Germinal center (tissue), 1 donor: ENCODE data around the gene RAB22A.
"Not testable (repeated sequence)": the region's sequence is repeated elsewhere in the genome, so short reads cannot be mapped to it uniquely, and the experiment has no call there.

Source experiments
- DNase-seq: peaks from one replicate; pipeline ENCODE4 v3.0.0; 2012; ENCODE audit warnings: mixed read lengths, low spot score

RAB22A gene

DNA sequence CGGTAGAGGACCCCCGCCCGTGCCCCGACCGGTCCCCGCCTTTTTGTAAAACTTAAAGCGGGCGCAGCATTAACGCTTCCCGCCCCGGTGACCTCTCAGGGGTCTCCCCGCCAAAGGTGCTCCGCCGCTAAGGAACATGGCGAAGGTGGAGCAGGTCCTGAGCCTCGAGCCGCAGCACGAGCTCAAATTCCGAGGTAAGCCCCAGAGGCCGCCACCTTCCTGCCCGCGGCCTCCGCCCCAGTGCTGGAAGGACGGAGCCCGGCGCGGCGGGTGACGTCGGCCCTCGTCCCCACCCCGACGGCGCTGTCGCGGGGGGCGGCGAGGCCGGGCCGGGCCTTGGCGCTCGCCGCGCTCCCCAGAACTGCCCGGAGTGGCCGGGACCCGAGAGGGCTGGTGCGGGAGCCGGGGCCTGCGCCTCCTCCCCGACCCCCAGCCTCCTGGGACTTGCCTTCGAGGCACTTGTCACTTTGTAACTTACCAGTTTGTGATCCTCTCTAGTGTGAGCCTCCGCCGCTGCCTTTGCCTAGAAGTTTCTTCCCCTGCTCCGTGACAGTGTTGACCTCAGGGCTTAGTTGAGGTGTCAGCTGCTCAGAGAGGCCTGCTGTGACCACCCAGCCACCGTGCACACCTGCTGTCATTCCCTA is 79.9 kb downstream of the RAB22A start:
- peak; percentile 29 for DNase-seq

DNA sequence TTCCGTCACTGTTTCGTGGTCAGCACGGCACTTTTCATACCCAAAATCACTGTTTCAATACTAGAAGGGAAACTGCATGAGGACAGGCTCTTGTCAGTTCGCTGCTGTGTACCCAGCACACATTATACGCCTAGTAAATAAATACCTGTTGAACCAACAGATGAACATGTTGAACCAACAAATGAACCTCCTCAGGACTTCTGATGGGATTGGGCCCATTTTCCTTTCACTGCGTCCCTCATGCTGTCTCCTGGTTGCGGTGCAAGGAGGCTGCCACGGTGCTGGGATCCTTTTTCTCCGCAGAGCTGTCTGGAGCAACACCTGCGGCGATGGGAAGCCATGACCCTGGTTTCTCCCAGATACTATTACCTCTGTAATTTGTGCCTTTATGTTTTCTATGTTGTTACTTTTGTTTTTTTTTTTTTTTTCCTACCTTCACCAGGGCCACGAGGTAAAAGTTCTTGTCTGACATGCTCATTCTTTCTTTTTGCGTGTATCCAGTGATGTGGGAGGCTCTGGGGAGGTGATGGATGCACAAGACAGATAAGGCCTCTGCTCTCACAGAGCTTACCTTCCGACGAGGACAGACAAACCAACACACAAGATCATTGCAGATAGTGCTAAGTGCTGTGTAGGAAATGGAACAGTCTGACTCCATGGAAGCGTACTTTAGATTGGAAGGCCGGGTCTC is 80.6 kb downstream of the RAB22A start:
- DNase-seq, result no peak

DNA sequence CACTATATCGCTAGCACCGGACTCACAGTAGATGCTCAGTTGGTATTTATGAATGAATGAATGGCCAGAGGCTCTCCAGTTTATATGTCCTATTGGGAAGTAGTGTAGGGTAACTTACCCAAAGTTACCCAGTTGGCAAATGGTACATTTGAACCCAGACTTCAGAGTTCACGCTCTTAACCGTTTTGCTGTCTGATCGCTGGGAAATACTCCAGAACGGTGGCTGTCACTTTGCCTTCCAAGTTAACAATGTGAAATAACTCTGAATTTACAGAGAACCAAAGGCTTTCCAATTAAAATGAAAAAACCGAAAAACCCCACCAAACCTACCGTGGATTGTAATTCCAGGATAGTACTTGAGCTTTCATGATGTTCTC is 81.1 kb downstream of the RAB22A start:
- DNase-seq, result no peak

DNA sequence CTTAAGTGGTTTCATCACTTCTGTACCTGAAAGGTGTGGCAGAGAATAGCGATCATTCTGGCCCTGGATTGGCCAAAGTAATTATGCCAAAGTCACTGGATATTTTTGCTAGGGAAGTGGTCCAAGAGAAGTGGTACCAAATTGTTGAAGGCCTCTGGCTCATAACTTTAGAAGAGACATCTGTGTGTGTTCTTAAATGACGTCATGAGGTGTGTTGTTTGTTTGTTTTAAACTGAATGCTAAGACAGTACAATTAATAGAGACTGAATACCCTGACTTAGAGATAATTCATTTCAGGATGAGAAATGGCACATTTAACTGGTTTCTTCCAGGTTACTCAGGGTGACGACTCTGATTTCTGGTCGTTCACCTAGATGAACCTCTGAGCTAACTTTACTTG is 82.8 kb downstream of the RAB22A start:
- no peak for DNase-seq

DNA sequence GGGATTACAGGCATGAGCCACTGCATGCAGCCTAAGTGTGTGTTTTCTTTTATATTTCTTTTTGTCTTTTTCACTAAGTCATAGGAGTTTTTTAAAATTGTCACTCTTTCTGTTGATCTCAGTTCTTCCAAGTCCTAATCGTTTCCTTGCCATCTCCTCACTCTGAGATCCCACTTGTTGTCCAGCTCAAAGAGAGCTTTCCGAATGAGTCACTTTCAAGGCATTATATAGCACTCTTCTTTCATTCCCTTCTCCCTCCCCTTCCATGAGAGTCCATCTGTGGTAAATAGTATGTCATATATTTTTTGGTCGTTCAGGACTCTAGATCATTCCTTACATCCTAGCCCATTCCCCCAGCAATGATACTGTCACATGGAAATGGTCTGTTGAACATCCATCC is 83.8 kb downstream of the RAB22A start:
- DNase-seq, result no peak

DNA sequence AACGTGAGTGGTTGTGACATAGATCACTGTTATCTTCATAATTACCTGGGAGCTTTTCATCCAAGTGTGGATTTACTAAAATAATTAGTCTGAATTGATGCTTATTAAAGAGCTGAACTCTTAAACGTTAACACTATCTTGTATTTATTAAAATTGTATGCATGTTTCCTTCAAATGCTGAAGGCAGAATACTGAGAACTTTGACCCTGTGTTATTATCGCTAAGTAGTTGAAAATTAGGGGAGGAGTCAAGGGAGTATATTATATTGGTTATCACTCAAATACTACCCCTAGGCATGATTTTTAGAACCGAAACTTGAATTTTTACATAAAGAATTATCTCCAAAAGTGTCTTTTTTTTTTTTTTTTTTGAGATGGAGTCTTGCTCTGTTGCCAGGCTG is 85.3 kb downstream of the RAB22A start:
- no peak for DNase-seq

DNA sequence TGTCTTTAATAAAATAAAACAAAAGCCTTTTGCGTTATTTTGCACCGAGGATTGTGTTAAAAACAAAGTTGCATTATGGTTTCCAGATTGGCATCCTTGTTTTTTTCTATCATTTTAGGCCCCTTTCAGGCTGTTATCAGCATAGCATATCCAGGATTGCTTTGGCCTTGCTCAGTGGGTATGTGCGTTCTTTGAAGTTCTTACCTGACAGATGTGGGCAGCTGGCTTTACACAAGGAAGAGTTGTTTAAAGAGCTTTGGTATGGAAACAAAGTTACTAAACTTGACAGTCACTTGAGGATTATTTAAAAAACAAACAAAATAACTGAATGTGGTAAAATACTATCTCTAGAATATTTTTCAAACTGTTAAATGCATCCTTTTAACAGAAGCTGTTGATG is 86.1 kb downstream of the RAB22A start:
- no peak for DNase-seq

DNA sequence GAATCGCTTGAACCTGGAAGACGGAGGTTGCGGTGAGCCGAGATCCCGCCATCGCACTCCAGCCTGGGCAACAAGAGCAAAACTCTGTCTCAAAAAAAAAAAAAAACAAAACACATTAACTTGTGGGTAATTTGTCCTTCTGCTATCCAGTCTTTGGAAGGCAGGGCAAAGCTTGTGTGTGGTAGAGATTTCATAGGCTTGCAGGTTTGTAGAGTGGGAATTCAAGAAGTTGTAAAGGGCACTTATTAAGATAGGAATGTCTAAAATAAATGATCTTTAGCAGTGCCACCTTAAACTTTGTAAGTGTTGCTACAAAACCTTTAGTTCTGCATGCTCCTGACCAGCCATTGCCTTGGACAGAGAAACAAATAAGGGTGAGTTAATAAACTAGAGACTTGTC is 87.9 kb downstream of the RAB22A start:
- DNase-seq, result no peak

DNA sequence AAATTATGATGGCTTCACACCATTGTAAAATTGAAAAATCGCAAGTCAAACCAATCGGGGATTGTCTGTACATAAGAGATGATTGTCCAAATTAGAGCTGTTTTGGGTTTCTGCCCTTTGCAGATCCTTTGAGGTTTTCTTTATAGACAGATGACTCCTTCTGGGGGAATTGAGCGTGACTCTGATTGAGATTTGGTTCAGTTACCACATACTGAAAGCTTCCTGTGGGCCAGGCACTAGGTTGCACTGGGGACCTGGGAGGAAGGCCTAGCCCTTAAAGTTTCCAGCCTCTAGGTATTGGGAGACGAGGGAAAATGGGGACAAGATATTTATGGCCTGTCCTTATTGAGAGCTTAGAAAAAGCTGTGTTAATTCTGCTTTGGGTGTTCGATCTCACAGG is 88.7 kb downstream of the RAB22A start:
- no peak for DNase-seq

DNA sequence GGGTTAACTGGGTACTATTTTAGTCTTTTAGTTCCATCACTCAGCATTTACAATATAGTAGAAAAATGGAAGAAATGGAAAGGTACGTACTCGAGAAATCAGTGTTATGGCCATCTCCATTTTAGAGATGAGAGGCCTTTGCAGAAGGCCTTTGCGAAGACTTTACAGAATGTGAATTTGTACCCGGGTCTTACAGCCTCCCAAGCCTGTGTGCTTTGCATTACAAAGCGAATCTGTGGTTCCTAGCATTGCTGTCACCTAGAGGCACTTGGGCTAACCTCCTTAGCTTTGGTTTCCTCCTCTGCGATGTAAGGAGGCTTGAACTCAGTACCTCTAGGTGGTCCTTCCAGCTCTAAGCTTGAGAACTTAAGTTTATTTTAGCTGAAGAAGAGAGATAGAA is 90.4 kb downstream of the RAB22A start:
- no peak for DNase-seq

DNA sequence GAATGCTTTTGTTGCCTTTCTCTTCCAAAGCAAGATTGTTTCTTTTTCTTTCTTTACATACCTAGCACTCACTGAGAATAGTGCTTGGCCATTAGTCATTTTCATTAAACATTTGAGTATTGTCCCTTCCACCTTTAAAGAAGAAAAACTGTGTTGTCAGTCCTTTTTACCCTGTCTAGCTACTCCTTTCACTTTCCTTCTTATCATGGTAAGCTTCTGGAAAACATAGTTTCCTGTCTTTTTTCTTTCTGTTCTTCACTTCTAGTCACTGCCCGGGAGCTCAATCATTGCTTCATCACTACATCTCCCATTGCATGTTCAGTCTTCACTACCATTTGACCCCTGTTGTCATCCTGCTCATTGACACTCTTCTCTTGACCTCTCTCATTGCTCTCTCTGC is 91.6 kb downstream of the RAB22A start:
- no peak for DNase-seq

DNA sequence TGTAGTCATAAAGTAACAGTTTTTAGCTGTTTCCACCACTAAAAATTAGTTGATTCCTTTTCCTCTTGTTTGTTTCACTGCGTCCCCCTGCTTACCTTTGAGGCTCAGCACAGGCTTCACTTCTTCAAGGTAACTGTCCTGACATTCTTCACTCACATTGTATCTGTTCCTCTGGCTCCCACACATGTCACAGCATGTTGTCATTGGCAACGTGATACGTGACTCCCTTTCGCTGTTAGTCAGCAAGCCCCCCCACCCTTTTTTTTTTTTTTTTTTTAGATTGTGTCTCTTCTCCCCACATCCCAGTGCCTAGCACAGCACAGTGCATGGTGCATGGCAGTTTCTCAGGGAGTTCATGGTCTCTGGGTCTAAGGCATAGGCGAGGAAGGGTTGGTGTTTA is 92.8 kb downstream of the RAB22A start:
- no peak for DNase-seq

DNA sequence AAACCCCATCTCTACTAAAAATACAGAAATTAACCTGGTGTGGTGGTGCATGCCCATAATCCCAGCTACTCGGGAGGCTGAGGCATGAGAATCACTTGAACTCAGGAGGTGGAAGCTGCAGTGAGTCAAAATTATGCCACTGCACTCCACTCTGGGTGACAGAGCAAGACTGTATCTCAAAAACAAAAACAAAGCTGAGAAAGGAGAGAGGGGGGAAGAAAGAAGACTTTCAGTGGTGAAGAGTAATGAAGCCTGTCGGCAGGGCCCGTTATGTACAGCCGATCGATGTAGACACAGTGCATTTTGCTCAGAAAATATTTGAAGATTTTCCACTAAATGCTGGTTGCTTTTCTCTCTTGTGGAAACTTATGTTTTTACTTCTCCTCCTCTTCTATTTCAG is 93.3 kb downstream of the RAB22A start:
- DNase-seq, result no peak

DNA sequence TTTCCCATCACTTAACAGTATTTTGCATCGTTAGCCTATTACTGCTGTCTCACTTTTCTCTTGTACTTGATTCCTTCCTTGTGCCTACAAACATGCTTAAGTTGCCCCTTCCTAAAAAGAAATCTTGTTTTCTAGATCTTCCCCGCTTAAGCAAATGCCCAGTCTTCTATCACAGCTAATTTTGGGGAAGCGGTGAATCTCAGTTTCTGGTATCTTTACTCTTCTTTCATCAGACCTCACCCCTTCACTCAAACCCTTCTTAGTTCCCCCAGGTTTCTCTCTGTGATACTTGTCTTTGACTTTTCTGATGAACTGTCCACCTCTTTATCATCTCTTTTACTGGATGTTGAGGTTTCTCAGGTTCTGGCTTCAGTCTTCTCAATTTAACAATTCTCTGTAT is 93.8 kb downstream of the RAB22A start:
- no peak for DNase-seq

DNA sequence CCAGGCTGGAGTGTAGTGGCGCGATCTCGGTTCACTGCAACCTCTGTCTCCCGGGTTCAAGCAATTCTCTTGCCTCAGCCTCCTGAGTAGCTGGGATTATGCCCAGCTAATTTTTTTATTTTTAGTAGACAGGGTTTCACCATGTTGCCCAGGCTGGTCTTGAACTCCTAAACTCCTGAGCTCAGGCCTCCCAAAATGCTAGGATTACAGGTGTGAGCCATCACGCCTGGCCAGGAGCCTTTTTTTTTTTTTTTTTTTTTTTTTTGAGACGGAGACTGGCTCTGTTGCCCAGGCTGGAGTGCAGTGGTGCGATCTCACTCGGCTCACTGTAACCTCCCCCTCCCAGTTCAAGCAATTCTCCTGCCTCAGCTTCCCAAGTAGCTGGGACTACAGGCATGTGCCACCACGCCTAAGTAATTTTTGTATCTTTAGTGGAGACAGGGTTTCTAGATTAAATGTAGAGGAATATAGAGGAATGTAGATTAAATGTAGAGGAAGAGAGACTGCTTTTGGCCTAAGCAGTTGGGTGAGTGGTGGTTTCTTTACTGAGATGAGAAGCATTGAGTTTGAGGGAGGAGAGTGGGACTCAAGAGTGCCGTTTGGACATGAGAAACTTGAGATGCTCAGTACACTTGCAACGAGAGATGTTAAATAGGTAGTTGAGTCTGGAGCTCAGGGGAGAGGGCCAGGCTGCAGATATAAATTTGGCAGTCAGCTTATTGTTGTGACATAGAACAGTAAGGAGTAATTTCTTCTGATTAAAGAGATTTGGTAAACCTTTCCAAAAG is 96.2 kb downstream of the RAB22A start:
- no peak for DNase-seq

DNA sequence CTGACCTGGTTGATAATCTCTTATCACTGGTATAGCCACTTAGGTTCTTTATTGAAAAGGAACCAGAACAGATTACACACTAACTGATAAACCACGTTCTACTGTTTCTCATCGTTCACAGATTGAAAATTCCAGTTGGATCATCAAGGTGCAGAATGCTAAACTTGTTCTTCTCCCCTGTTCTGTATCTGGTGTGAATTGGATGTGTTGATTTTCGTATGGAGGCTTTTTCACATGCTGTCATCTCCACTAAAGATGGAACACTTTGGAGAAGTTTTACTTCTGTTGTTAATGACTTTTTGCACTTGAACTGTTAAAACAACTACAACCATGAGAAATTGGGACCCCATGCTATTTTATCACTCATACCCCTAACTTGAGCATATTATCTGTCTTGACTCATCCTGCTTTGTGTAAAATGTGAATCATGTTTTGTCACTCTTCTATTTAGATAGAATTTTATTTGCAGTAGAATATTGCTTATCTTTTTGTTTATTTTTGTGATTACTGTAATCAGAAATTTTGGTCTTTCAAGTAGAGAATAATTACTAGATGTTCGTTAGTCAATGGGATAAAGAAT is 97.0 kb downstream of the RAB22A start:
- DNase-seq, result no peak

DNA sequence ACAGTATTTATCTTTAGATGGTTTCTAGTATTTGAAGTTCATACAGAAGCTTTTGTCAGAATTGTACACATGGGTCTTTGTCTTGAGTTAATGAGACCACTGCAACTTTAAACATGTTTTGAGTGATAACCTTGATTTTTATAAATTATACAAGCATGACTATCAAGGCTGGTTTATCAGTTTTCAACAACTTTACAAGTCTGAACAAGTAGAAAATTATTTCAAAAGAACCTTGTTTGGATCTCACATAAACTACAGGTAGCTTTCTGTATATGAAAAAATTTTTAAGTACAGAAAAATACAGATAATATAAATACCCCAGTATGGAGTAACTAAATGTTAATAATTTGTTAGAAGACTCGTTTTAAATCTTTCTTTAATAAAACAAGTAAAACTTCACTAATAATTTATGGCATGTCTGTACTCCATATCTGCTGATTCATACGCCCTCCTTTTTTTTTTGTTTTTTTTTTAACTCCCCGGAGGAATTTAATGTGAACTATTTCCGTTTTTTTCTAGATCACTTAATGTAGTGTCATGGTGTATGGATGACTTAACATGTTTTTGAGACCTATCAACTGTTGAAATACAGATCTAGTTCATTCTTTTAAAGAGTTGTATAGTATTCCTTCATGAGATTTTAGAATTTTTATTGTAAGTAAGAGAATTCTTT is 97.8 kb downstream of the RAB22A start:
- no peak for DNase-seq

DNA sequence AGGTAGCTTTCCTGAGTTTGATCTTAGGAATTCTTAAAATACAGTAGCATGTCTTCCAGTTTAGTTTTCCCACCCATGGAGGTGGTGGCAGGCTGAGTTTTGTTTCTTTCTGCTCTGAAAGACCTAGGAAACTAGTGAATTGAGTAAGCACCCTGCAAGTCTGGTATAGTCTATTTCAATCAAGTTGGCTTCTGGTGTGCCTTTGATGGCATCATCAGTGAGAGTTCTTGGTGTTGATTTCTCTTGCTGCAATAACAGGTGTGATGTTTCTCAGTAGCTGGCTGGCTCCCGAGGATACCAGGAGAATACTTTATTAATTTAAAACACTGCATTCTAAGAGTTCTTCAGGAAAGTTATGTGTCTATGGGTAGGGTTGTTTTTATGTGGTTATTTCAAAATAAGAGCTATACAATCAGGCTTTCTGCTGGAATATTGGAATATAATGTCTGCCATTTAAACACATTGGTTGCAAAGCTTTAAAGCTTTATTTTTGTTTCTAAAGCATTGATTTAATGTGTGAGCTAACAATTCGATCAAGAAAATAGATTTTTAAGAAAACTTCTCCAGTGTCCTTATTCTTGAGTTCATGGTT is 98.5 kb downstream of the RAB22A start:
- DNase-seq, result no peak

DNA sequence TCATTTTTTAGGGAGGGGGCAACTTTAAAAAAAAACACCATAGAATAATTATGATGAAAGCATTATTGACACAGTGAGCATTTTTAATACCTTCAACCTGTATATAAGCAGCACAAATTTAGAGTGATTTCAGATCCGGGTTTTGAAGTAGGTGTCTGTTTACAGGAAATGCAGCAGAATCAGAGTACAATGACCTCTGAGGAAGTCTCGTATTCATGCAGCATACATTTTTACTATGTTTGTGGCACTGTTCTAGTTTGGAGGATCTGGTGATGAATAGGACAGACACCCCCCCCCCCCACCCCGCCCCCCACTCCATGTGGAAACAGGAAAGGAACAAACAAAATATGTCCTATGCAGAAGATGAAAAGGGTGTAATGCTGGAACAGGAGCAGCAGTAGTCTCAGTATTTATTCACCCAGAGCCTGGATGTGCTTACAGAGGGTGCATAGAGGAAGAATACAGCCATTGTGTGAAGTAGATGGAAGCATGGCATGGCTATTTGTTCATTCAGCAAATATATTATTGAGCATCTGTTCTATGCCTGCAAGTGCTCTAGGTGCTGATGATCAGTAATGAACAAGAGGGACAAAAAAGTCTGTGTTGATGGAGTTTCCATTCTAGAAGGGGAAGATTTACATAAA is 99.2 kb downstream of the RAB22A start:
- no peak for DNase-seq

DNA sequence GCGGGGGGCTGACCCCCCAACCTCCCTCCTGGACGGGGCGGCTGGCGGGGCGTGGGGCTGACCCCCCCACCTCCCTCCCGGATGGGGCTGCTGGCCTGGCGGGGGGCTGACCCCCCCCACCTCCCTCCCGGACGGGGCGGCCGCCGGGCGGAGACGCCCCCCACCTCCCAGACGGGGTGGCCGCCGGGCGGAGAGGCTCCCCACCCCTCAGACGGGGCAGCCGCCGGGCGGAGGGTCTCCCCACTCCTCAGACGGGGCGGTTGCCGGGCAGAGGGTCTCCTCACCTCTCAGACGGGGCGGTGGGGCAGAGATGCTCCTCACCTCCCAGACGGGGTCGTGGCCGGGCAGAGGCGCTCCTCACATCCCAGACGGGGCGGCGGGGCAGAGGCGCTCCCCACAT is 104.7 kb downstream of the RAB22A start:
- not testable (repeated sequence) for DNase-seq

DNA sequence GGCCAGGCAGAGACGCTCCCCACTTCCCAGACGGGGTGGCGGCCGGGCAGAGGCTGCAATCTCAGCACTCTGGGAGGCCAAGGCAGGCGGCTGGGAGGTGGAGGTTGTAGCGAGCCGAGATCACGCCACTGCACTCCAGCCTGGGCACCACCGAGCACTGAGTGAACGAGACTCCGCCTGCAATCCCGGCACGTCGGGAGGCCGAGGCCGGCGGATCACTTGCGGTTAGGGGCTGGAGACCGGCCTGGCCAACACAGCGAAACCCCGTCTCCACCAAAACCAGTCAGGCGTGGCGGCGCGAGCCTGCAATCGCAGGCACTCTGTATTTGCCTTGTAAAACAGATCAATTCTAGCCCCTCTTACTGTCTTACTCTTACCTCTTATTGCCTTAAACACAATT is 105.3 kb downstream of the RAB22A start:
- DNase-seq, result not testable (repeated sequence)

DNA sequence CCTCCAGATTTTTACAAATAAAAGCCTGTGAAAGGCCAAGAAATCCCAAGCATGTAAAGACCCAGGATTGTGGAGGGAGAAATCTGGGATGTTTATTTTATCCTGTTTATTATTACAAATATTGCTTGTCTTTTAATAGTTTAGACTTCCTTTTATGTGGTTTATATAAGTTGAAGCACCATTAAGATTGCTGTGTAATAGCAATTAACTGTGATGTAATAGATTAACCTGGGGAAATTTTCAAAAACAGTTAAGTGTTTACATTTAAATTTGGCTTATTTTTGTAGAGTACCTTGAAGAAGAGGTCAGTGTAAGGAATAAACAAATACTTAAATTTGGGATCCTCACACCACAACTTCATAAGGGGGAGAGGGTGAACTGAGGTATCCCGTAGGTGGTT is 106.5 kb downstream of the RAB22A start:
- DNase-seq, result no peak
